ENCODE data around the gene UNC5A.

Gene UNC5A

GRCh38 chr5:176781638-176782570, 28.5 kb upstream of the UNC5A start:
- no peak for DNase-seq (ENCODE audit: low spot score)

- peak; percentile 75 for DNase-seq (ENCODE audit: low spot score)
Observed at GRCh38 chr5:176784218-176785165, 25.9 kb upstream of the UNC5A start.

- no peak for DNase-seq (ENCODE audit: low spot score)
Observed at GRCh38 chr5:176785184-176786145, 24.9 kb upstream of the UNC5A start.

- DNase-seq (ENCODE audit: low spot score), result no peak
Observed at GRCh38 chr5:176787676-176788075, 22.7 kb upstream of the UNC5A start.

GRCh38 chr5:176788091-176788490, 22.3 kb upstream of the UNC5A start:
- no peak for DNase-seq (ENCODE audit: low spot score)

- no peak for DNase-seq (ENCODE audit: low spot score)
Observed at GRCh38 chr5:176788941-176789872, 21.2 kb upstream of the UNC5A start.

GRCh38 chr5:176789873-176790615, 20.3 kb upstream of the UNC5A start:
- DNase-seq (ENCODE audit: low spot score), result no peak

- no peak for DNase-seq (ENCODE audit: low spot score)
Observed at GRCh38 chr5:176790941-176791340, 19.4 kb upstream of the UNC5A start.

GRCh38 chr5:176792655-176793342, 17.6 kb upstream of the UNC5A start:
- no peak for DNase-seq (ENCODE audit: low spot score)

GRCh38 chr5:176793343-176793699, 17.0 kb upstream of the UNC5A start:
- no peak for DNase-seq (ENCODE audit: low spot score)

- DNase-seq (ENCODE audit: low spot score), result no peak
Observed at GRCh38 chr5:176793736-176794135, 16.6 kb upstream of the UNC5A start.

- no peak for DNase-seq (ENCODE audit: low spot score)
Observed at GRCh38 chr5:176794509-176794908, 15.8 kb upstream of the UNC5A start.

- DNase-seq (ENCODE audit: low spot score), result peak; percentile 55
Observed at GRCh38 chr5:176796411-176796810, 13.9 kb upstream of the UNC5A start.

- no peak for DNase-seq (ENCODE audit: low spot score)
Observed at GRCh38 chr5:176796970-176797369, 13.4 kb upstream of the UNC5A start.

GRCh38 chr5:176797456-176798050, 12.8 kb upstream of the UNC5A start:
- no peak for DNase-seq (ENCODE audit: low spot score)

- no peak for DNase-seq (ENCODE audit: low spot score)
Observed at GRCh38 chr5:176798086-176798876, 12.1 kb upstream of the UNC5A start.

- DNase-seq (ENCODE audit: low spot score), result no peak
Observed at GRCh38 chr5:176798949-176799348, 11.4 kb upstream of the UNC5A start.

GRCh38 chr5:176799488-176799887, 10.9 kb upstream of the UNC5A start:
- no peak for DNase-seq (ENCODE audit: low spot score)
